IMR-90 (cell line): ENCODE measurements around the gene SPATS2L. TPM values are rescaled to one million over a fixed set of nuclear protein-coding genes. Genes with fewer than 3 reads are reported as not detected.

Experiments used
- ATAC-seq: fragments of 200-7000 bp; cut with Tn5 transposase; 2 replicates; pipeline ENCODE4 v1.9.1; 2020; ENCODE audit warnings: low read depth, mild to moderate bottlenecking, moderate library complexity
- BruUV-seq: library from RNA; stranded (reverse); fragments of 400-500 nt; replicated peaks from 2 replicates; lab custom pipeline; 2021; lab: Mats Ljungman, UMichigan
- CTCF ChIA-PET: fragments of 300-600 bp; formaldehyde crosslinking; extraction: SDS; loops from one replicate; lab custom pipeline; 2021; ENCODE audit warnings: antibody characterized with exemption; lab: Yijun Ruan, JAX
- POLR2A ChIA-PET: fragments of 300-600 bp; sonication (Branson Sonifier 250); formaldehyde crosslinking; loops from one replicate; lab custom pipeline; 2022; ENCODE audit warnings: antibody characterized with exemption; ENCODE audit not compliant: unreplicated experiment; lab: Charles Lee
- DNase-seq: peaks from one replicate; pipeline ENCODE4 v3.0.0; 2013
- H2AFZ ChIP-seq: replicated peaks from 2 replicates; pipeline ENCODE3; 2013; ENCODE audit warnings: low read length, mild to moderate bottlenecking; ENCODE audit not compliant: poor library complexity
- H2AK5ac ChIP-seq: 2 replicates; pipeline ENCODE4 v1.6.1; 2013; ENCODE audit warnings: low read depth, low read length, inconsistent platforms
- H2AK9ac ChIP-seq: replicated peaks from 2 replicates; pipeline ENCODE3; 2013; ENCODE audit warnings: mild to moderate bottlenecking, low read depth, low read length, moderate library complexity; ENCODE audit not compliant: poor library complexity
- H2BK120ac ChIP-seq: 2 replicates; pipeline ENCODE4 v1.6.1; 2013; ENCODE audit warnings: low read depth, low read length, inconsistent platforms
- H2BK15ac ChIP-seq: 3 replicates; pipeline ENCODE4 v1.6.1; 2013; ENCODE audit warnings: low read depth, low read length, inconsistent platforms
- H2BK20ac ChIP-seq: 2 replicates; pipeline ENCODE4 v1.6.1; 2013; ENCODE audit warnings: low read depth, mild to moderate bottlenecking, inconsistent platforms, low read length, moderate library complexity
- H2BK5ac ChIP-seq: 2 replicates; pipeline ENCODE4 v1.6.1; 2013; ENCODE audit warnings: mild to moderate bottlenecking, low read depth, low read length, inconsistent platforms; ENCODE audit not compliant: poor library complexity, severe bottlenecking
- H3K14ac ChIP-seq: replicated peaks from 2 replicates; pipeline ENCODE4 v1.6.1; 2013; ENCODE audit warnings: low read depth, low read length, inconsistent platforms
- H3K18ac ChIP-seq: 2 replicates; pipeline ENCODE4 v1.6.1; 2013; ENCODE audit warnings: low read depth, low read length, control low read depth
- H3K23ac ChIP-seq: 2 replicates; pipeline ENCODE4 v1.6.1; 2013; ENCODE audit warnings: low read depth, low read length, inconsistent platforms
- H3K27ac ChIP-seq: 2 replicates; pipeline ENCODE4 v1.5.1; 2013; ENCODE audit warnings: mild to moderate bottlenecking, control low read depth, low read length; ENCODE audit not compliant: insufficient read depth
- H3K27me3 ChIP-seq: 2 replicates; pipeline ENCODE4 v1.6.1; 2013; ENCODE audit warnings: low read length; ENCODE audit not compliant: control insufficient read depth, insufficient read depth
- H3K36me3 ChIP-seq: 2 replicates; pipeline ENCODE4 v1.6.1; 2013; ENCODE audit warnings: low read length, mixed read lengths; ENCODE audit not compliant: control insufficient read depth, insufficient read depth
- H3K4ac ChIP-seq: 2 replicates; pipeline ENCODE4 v1.6.1; 2013; ENCODE audit warnings: low read depth, low read length, inconsistent platforms
- H3K4me1 ChIP-seq: 2 replicates; pipeline ENCODE4 v1.6.1; 2013; ENCODE audit warnings: low read length, mixed read lengths; ENCODE audit not compliant: control insufficient read depth, insufficient read depth
- H3K4me2 ChIP-seq: 2 replicates; pipeline ENCODE4 v1.6.1; 2013; ENCODE audit warnings: low read depth, mild to moderate bottlenecking, control low read depth, low read length, moderate library complexity
- H3K4me3 ChIP-seq: 2 replicates; pipeline ENCODE4 v1.5.1; 2013; ENCODE audit warnings: low read depth, mild to moderate bottlenecking, control low read depth, low read length, moderate library complexity; ENCODE audit not compliant: insufficient read depth
- H3K56ac ChIP-seq: 2 replicates; pipeline ENCODE4 v1.6.1; 2013; ENCODE audit warnings: low read length, inconsistent platforms; ENCODE audit not compliant: insufficient read depth; ENCODE audit errors: extremely low read depth
- H3K79me1 ChIP-seq, 2 experiments: 2 replicates each; pipeline ENCODE4 v1.6.1; 2013; ENCODE audit warnings: low read length in 2 of 2, inconsistent platforms in 1 of 2, low read depth in 1 of 2
- H3K9ac ChIP-seq: 2 replicates; pipeline ENCODE4 v1.6.1; 2013; ENCODE audit warnings: low read depth, low read length, control low read depth
- H3K9me1 ChIP-seq: 2 replicates; pipeline ENCODE4 v1.6.1; 2013; ENCODE audit warnings: low read length, inconsistent platforms; ENCODE audit not compliant: insufficient read depth
- H3K9me3 ChIP-seq: 2 replicates; pipeline ENCODE4 v1.6.1; 2013; ENCODE audit warnings: low read length; ENCODE audit not compliant: control insufficient read depth, insufficient read depth
- H4K20me1 ChIP-seq: 2 replicates; pipeline ENCODE4 v1.6.1; 2013; ENCODE audit warnings: low read length, inconsistent platforms; ENCODE audit not compliant: insufficient read depth
- H4K5ac ChIP-seq: 2 replicates; pipeline ENCODE4 v1.6.1; 2013; ENCODE audit warnings: mild to moderate bottlenecking, low read depth, low read length, control low read depth
- H4K8ac ChIP-seq, 2 experiments: 2 replicates each; pipeline ENCODE4 v1.6.1; 2013; ENCODE audit warnings: low read depth in 2 of 2, low read length in 2 of 2, control low read depth in 1 of 2, inconsistent platforms in 1 of 2
- H4K91ac ChIP-seq: 2 replicates; pipeline ENCODE4 v1.6.1; 2013; ENCODE audit warnings: low read depth, low read length, inconsistent platforms; ENCODE audit not compliant: insufficient read depth
- CHD1 ChIP-seq: IDR thresholded peaks from 2 replicates; pipeline ENCODE4 v1.6.1; 2012; ENCODE audit warnings: low read depth, low read length, improper control_type of control experiment
- CTCF ChIP-seq: conservative IDR thresholded peaks from 2 replicates; pipeline ENCODE4 v1.5.1; 2012; ENCODE audit warnings: mild to moderate bottlenecking, low read depth, low read length, improper control_type of control experiment
- ELK1 ChIP-seq: fragments of 150-350 bp; IDR thresholded peaks from 2 replicates; pipeline ENCODE4 v1.6.1; 2016; ENCODE audit warnings: low read depth, mild to moderate bottlenecking, low read length, moderate library complexity, borderline replicate concordance
- FOS ChIP-seq: fragments of 150-350 bp; IDR thresholded peaks from 2 replicates; pipeline ENCODE4 v1.6.1; 2016; ENCODE audit warnings: low read depth, low read length
- MAFK ChIP-seq: IDR thresholded peaks from 2 replicates; pipeline ENCODE4 v1.6.1; 2012; ENCODE audit warnings: low read depth, low read length, improper control_type of control experiment
- MAZ ChIP-seq: IDR thresholded peaks from 2 replicates; pipeline ENCODE4 v1.6.1; 2012; ENCODE audit warnings: low read depth, mild to moderate bottlenecking, low read length, improper control_type of control experiment, moderate library complexity, borderline replicate concordance
- MXI1 ChIP-seq: IDR thresholded peaks from 2 replicates; pipeline ENCODE4 v1.6.1; 2012; ENCODE audit warnings: low read depth, mild to moderate bottlenecking, low read length, moderate library complexity, borderline replicate concordance
- NFE2L2 ChIP-seq: fragments of 150-350 bp; IDR thresholded peaks from 2 replicates; pipeline ENCODE4 v1.6.1; 2016; ENCODE audit warnings: low read depth, mild to moderate bottlenecking, low read length
- POLR2A ChIP-seq: IDR thresholded peaks from 2 replicates; pipeline ENCODE4 v1.6.1; 2012; ENCODE audit warnings: mild to moderate bottlenecking, low read depth, low read length
- RCOR1 ChIP-seq: IDR thresholded peaks from 2 replicates; pipeline ENCODE4 v1.6.1; 2012; ENCODE audit warnings: mild to moderate bottlenecking, low read length, improper control_type of control experiment; ENCODE audit not compliant: insufficient replicate concordance
- RFX5 ChIP-seq: IDR thresholded peaks from 2 replicates; pipeline ENCODE4 v1.8.0; 2012; ENCODE audit warnings: low read depth, mild to moderate bottlenecking, low read length, moderate library complexity
- SMC3 ChIP-seq: fragments of 150-350 bp; IDR thresholded peaks from 2 replicates; pipeline ENCODE4 v1.6.1; 2016; ENCODE audit warnings: low read depth, mild to moderate bottlenecking, antibody characterized with exemption, low read length, moderate library complexity
- USF2 ChIP-seq: fragments of 150-350 bp; IDR thresholded peaks from 2 replicates; pipeline ENCODE4 v1.6.1; 2017; ENCODE audit warnings: mild to moderate bottlenecking, antibody characterized with exemption, low read length, low read depth
- WGBS, 2 experiments: methylation state at CpG; one replicate each; pipeline versions ENCODE4 v1.1.5 to v1.1.7; 2013; ENCODE audit warnings: missing lambda C conversion rate in 2 of 2; ENCODE audit not compliant: insufficient read length in 1 of 2; ENCODE audit errors: extremely low coverage in 2 of 2; 5-methylcytosine and 5-hydroxymethylcytosine counted together
- dilution Hi-C: fragments of 300-500 bp; cut with HindIII; formaldehyde crosslinking; loops from one replicate; pipeline ENCODE4 v1.14.3; 2018; ENCODE audit warnings: low sequenced_read_pairs; ENCODE audit not compliant: unreplicated experiment
- in situ Hi-C: fragments of 300-500 bp; cut with MboI; formaldehyde crosslinking; loops from 3 replicates; pipeline ENCODE4 v1.14.3; 2019; ENCODE audit warnings: low sequenced_read_pairs, inconsistent platforms, mixed read lengths
- intact Hi-C: fragments of 100-400 bp; cut with micrococcal nuclease; formaldehyde crosslinking; loops from 2 replicates; pipeline ENCODE4 v1.10.0; 2022
- polyA plus RNA-seq, 3 experiments: library from polyadenylated mRNA; depleted of rRNA; stranded (reverse); fragments of >200 nt; gene quantifications; 2 replicates each; pipeline ENCODE4 v1.2.3, GENCODE V29; 2012; ENCODE audit warnings: low replicate concordance in 1 of 3
- total RNA-seq: library from RNA; depleted of rRNA; stranded (reverse); fragments of >200 nt; gene quantifications from 2 replicates; pipeline ENCODE4 v1.2.3, GENCODE V29; 2012

SPATS2L gene
- total and polyA plus RNA-seq, 2 of the 4 experiments (the other 2 are of a cell fraction), result 118 to 155 TPM

GRCh38 chr2:200443376-200443775 lies 136.9 kb downstream of the SPATS2L start:
- H2AK9ac ChIP-seq, result no peak overlapping the region
- H3K4ac ChIP-seq, result peak overlapping the region; percentile 29; the same call in 1 of the 2 replicates
- no CpG with 5 or more reads among the region's 5 CpGs for WGBS, 2 experiments
- 0 out of 2 replicates have a peak overlapping the region, but pooled peaks have one; percentile 2 for H2AK5ac ChIP-seq
- DNase-seq (no peak), ATAC-seq (no peak)
- no peak overlapping the region for H3K9ac ChIP-seq
- no peak overlapping the region; the same call in 1 of the 2 replicates for H3K4me2 ChIP-seq
- no peak overlapping the region for H2AFZ ChIP-seq
- dilution Hi-C loops (no loop called here), intact Hi-C loops (no loop called here), in situ Hi-C loops (no loop called here)
- TF ChIP-seq USF2 (no peak), SMC3 (no peak), RFX5 (no peak), CHD1 (no peak), MAFK (no peak), ELK1 (no peak), CTCF (no peak), POLR2A (no peak), MXI1 (no peak), FOS (no peak), NFE2L2 (no peak), RCOR1 (no peak), MAZ (no peak)
- H3K56ac ChIP-seq, result no peak overlapping the region
- H3K4me1 ChIP-seq, result peaks cover 28% of the 10 kb centered on the region
- peaks cover 18 to 77% of the 10 kb centered on the region in 2 experiments for H3K79me1 ChIP-seq
- H3K4me3 ChIP-seq, result no peak overlapping the region
- BruUV-seq, result no TSS peak
- H2BK15ac ChIP-seq, result peak overlapping the region; percentile 1; the same call in 1 of the 3 replicates
- peaks cover 28% of the 10 kb centered on the region for H3K36me3 ChIP-seq
- no peak overlapping the region for H2BK120ac ChIP-seq
- peak overlapping the region; percentile 80 for H4K5ac ChIP-seq
- H3K27me3 ChIP-seq, result no peaks in the 10 kb centered on the region
- peaks cover 4% of the 10 kb centered on the region for H3K9me1 ChIP-seq
- H3K9me3 ChIP-seq, result no peaks in the 10 kb centered on the region
- POLR2A ChIA-PET, result no interaction called here
- no peak overlapping the region for H2BK20ac ChIP-seq
- CTCF ChIA-PET, result no interaction called here
- H3K27ac ChIP-seq, result peak overlapping the region; percentile 72; the same call in 1 of the 2 replicates
- no peak overlapping the region; the same call in 1 of the 2 replicates for H3K23ac ChIP-seq
- no peak overlapping the region for H4K91ac ChIP-seq
- H3K18ac ChIP-seq, result peak overlapping the region; percentile 86
- no peak overlapping the region for H3K14ac ChIP-seq
- no peak overlapping the region for H4K8ac ChIP-seq
- no peaks in the 10 kb centered on the region; the same call in 1 of the 2 replicates for H4K20me1 ChIP-seq
- peak overlapping the region; percentile 62 for H2BK5ac ChIP-seq
